ENCODE data around the gene CCDC171. TPM values are rescaled to one million over a fixed set of nuclear protein-coding genes. Genes with fewer than 3 reads are reported as not detected.
A peak's percentile ranks its signal among the peaks of the same experiment; 100 is the strongest.

The CCDC171 gene
- total RNA-seq, 1 experiment from 2014 or later = 2.4 TPM

DNA sequence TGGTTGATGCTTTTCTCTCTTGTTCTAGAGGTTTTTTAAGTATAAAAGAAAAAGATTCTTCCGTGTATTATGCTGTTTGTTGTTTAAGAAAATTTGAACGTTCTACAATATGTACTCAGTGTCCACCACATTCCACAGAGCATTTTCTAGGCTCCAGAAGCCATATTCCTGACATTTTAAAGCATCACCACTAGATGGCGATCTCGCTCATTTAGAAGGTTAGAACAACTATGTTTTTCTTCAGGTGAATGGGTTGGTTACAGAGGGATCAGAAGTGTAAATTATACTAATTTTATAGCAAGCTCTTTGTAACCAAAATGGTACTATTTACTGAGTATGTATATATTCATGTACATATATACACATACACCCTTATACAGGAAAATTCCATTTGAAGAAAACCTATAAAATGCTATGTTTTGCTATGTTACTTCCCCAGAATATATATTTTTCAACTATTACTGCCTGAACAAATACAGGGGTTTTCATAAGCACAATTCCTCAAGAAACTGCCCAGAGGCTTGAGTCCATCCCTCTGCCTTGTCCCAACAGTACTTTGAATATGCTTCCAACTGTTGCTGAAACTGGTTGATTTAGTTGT lies 284.3 kb downstream of the CCDC171 start:
- CTCF ChIA-PET = no interaction called here
- H4K20me1 ChIP-seq (ENCODE audit: insufficient read depth) = no peaks in the 10 kb centered on the region
- intact Hi-C loops (cut with micrococcal nuclease; ENCODE audit: unreplicated experiment) = loop anchor here (2.0 to 5.0 kb wide), 2 partner anchors 1626 to 1685 kb away; no protein-coding TSS in a partner anchor
- BruUV-seq (replicated peaks) = no TSS peak
- H3K4me1 ChIP-seq (replicated peaks; ENCODE audit: insufficient read depth) = no peaks in the 10 kb centered on the region
- H3K9me2 ChIP-seq (ENCODE audit: insufficient read depth) = no peaks in the 10 kb centered on the region
- no peaks in the 10 kb centered on the region for H3K9me3 ChIP-seq (ENCODE audit: insufficient read depth, low read depth)
- H3K4me2 ChIP-seq = no peak overlapping the region
- H3K36me3 ChIP-seq (ENCODE audit: low read depth) = no peaks in the 10 kb centered on the region
- H3K4me3 ChIP-seq = no peak overlapping the region
- DNase-seq = peak in 1 of 2 experiments; percentile 3
- H3F3A ChIP-seq (ENCODE audit: insufficient read depth, low read depth) = no peaks in the 10 kb centered on the region
- POLR2A ChIA-PET (ENCODE audit: unreplicated experiment) = interaction anchor here (0.7 kb wide), 1 partner anchor 530 kb away, joined by 4 read pairs; no protein-coding TSS in a partner anchor
- H3K27me3 ChIP-seq (ENCODE audit: insufficient read depth, low read depth) = no peaks in the 10 kb centered on the region
- TF ChIP-seq EZH2 (IDR thresholded peaks at IDR 0.05; ENCODE audit: low read depth) (no peak), CTCF (conservative IDR thresholded peaks at IDR 0.05) (peak; percentile 80)
- no peak overlapping the region for H2AFZ ChIP-seq
- no peaks in the 10 kb centered on the region for H3K79me2 ChIP-seq (ENCODE audit: low read depth)
- no peak overlapping the region for H3K27ac ChIP-seq

DNA sequence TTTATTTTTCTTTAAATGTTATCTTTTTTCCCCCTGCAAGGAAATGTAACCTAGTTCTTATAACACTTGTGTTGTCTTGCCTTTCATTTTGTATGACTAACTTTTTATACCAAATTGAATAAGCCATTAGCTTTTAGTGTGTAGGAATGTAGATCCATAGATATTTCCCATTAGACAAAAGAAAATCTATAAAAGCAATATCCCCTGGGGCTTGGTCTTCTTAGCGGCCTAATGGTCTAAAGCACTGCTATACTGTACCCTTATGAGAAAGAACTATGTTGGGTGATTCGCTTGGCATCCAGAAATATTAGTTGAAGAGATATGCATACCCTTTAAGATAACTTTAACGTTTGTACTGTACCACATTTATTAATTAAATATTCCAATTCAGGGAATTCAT lies 289.2 kb downstream of the CCDC171 start:
- ChIA-PET POLR2A (ENCODE audit: unreplicated experiment) (no interaction called here), CTCF (no interaction called here)
- DNase-seq = no peak
- Histone ChIP-seq H3K4me1 (replicated peaks; ENCODE audit: insufficient read depth) (no peaks in the 10 kb centered on the region), H3K27me3 (ENCODE audit: insufficient read depth, low read depth) (no peaks in the 10 kb centered on the region), H3K9me2 (ENCODE audit: insufficient read depth) (no peaks in the 10 kb centered on the region), H3K4me3 (no peak overlapping the region), H3K9me3 (ENCODE audit: insufficient read depth, low read depth) (no peaks in the 10 kb centered on the region), H3K4me2 (no peak overlapping the region), H3K79me2 (ENCODE audit: low read depth) (no peaks in the 10 kb centered on the region), H2AFZ (no peak overlapping the region), H4K20me1 (ENCODE audit: insufficient read depth) (no peaks in the 10 kb centered on the region), H3K36me3 (ENCODE audit: low read depth) (no peaks in the 10 kb centered on the region), H3K27ac (no peak overlapping the region), H3F3A (ENCODE audit: insufficient read depth, low read depth) (no peaks in the 10 kb centered on the region)
- TF ChIP-seq CTCF (conservative IDR thresholded peaks at IDR 0.05) (no peak), EZH2 (IDR thresholded peaks at IDR 0.05; ENCODE audit: low read depth) (no peak)
- BruUV-seq (replicated peaks) = no TSS peak
- intact Hi-C loops (cut with micrococcal nuclease; ENCODE audit: unreplicated experiment) = no loop called here

GRCh38 chr9:15843316-15843715 lies 290.5 kb downstream of the CCDC171 start:
- no peak overlapping the region for H3K4me2 ChIP-seq
- no peaks in the 10 kb centered on the region for H3K4me1 ChIP-seq (replicated peaks; ENCODE audit: insufficient read depth)
- H4K20me1 ChIP-seq (ENCODE audit: insufficient read depth) = no peaks in the 10 kb centered on the region
- POLR2A ChIA-PET (ENCODE audit: unreplicated experiment) = no interaction called here
- CTCF ChIA-PET = interaction anchor here (0.7 kb wide), 1 partner anchor 590 kb away, joined by 3 read pairs; no protein-coding TSS in a partner anchor
- no peaks in the 10 kb centered on the region for H3K79me2 ChIP-seq (ENCODE audit: low read depth)
- no peaks in the 10 kb centered on the region for H3K9me2 ChIP-seq (ENCODE audit: insufficient read depth)
- no peak overlapping the region for H3K4me3 ChIP-seq
- no peak for DNase-seq
- H3K9me3 ChIP-seq (ENCODE audit: insufficient read depth, low read depth) = no peaks in the 10 kb centered on the region
- H3K36me3 ChIP-seq (ENCODE audit: low read depth) = no peaks in the 10 kb centered on the region
- no peaks in the 10 kb centered on the region for H3F3A ChIP-seq (ENCODE audit: insufficient read depth, low read depth)
- no TSS peak for BruUV-seq (replicated peaks)
- intact Hi-C loops (cut with micrococcal nuclease; ENCODE audit: unreplicated experiment) = no loop called here
- no peak overlapping the region for H3K27ac ChIP-seq
- no peaks in the 10 kb centered on the region for H3K27me3 ChIP-seq (ENCODE audit: insufficient read depth, low read depth)
- H2AFZ ChIP-seq = no peak overlapping the region
- no peak for TF ChIP-seq CTCF (conservative IDR thresholded peaks at IDR 0.05)
- no peak for TF ChIP-seq EZH2 (IDR thresholded peaks at IDR 0.05; ENCODE audit: low read depth)

Measured in PC-9 (cell line).